ENCODE data around the gene MYRFL.

Gene MYRFL

GRCh38 chr12:69875416-69875935 lies 50.4 kb downstream of the MYRFL start:
- no peak for DNase-seq (ENCODE audit: low read depth)
- TF ChIP-seq CTCF (IDR thresholded peaks at IDR 0.05; ENCODE audit: control insufficient read depth, insufficient read depth, low read depth, low read length, missing control alignments): no peak
- H3K4me3 ChIP-seq (ENCODE audit: control insufficient read depth, low read depth, low read length): no peak overlapping the region

GRCh38 chr12:69879007-69879960 lies 54.3 kb downstream of the MYRFL start:
- peak; percentile 84 for TF ChIP-seq CTCF (IDR thresholded peaks at IDR 0.05; ENCODE audit: control insufficient read depth, insufficient read depth, low read depth, low read length, missing control alignments)
- H3K4me3 ChIP-seq (ENCODE audit: control insufficient read depth, low read depth, low read length): peak overlapping the region; percentile 4
- DNase-seq (ENCODE audit: low read depth): no peak

GRCh38 chr12:69880571-69880970 lies 55.5 kb downstream of the MYRFL start:
- no peak overlapping the region for H3K4me3 ChIP-seq (ENCODE audit: control insufficient read depth, low read depth, low read length)
- DNase-seq (ENCODE audit: low read depth): no peak
- TF ChIP-seq CTCF (IDR thresholded peaks at IDR 0.05; ENCODE audit: control insufficient read depth, insufficient read depth, low read depth, low read length, missing control alignments): no peak

- TF ChIP-seq CTCF (IDR thresholded peaks at IDR 0.05; ENCODE audit: control insufficient read depth, insufficient read depth, low read depth, low read length, missing control alignments): no peak
- H3K4me3 ChIP-seq (ENCODE audit: control insufficient read depth, low read depth, low read length): no peak overlapping the region
- no peak for DNase-seq (ENCODE audit: low read depth)
These were observed 56.7 kb downstream of the MYRFL start for GRCh38 chr12:69881771-69882170.

GRCh38 chr12:69884386-69884785 lies 59.4 kb downstream of the MYRFL start:
- TF ChIP-seq CTCF (IDR thresholded peaks at IDR 0.05; ENCODE audit: control insufficient read depth, insufficient read depth, low read depth, low read length, missing control alignments): no peak
- DNase-seq (ENCODE audit: low read depth): no peak

GRCh38 chr12:69885658-69886057 lies 60.6 kb downstream of the MYRFL start:
- H3K4me3 ChIP-seq (ENCODE audit: control insufficient read depth, low read depth, low read length): no peak overlapping the region
- no peak for TF ChIP-seq CTCF (IDR thresholded peaks at IDR 0.05; ENCODE audit: control insufficient read depth, insufficient read depth, low read depth, low read length, missing control alignments)
- no peak for DNase-seq (ENCODE audit: low read depth)

More at GRCh38 chr12:69884386-69884785, 59.4 kb downstream of the MYRFL start:
- H3K4me3 ChIP-seq (ENCODE audit: control insufficient read depth, low read depth, low read length): no peak overlapping the region

Data from AG09309 (cell line).